Smooth muscle cell (in vitro differentiated cells): ENCODE measurements around the gene HDGFL2. TPM values are rescaled to one million over a fixed set of nuclear protein-coding genes. Genes with fewer than 3 reads are reported as not detected.

ENCODE experiments used
- DNase-seq: peaks from one replicate; lab custom pipeline; 2025; ENCODE audit not compliant: unreplicated experiment; lab: John Stamatoyannopoulos, UW
- H2AFZ ChIP-seq: fragments of 200-600 bp; sonication (generic); 2 replicates; pipeline ENCODE4 v1.6.0; 2016; ENCODE audit warnings: antibody characterized with exemption, low read depth, mild to moderate bottlenecking
- H3F3A ChIP-seq: fragments of 200-600 bp; sonication (generic); 2 replicates; pipeline ENCODE4 v1.6.0; 2017; ENCODE audit warnings: antibody characterized with exemption, low read depth
- H3K27ac ChIP-seq: fragments of 200-600 bp; sonication (generic); 2 replicates; pipeline ENCODE4 v1.5.1; 2016; ENCODE audit warnings: low read depth, mild to moderate bottlenecking
- H3K27me3 ChIP-seq: fragments of 200-600 bp; sonication (generic); 2 replicates; pipeline ENCODE4 v1.6.1; 2016; ENCODE audit warnings: low read depth, mild to moderate bottlenecking
- H3K36me3 ChIP-seq: fragments of 200-600 bp; sonication (generic); 2 replicates; pipeline ENCODE4 v1.5.1; 2016; ENCODE audit warnings: low read depth
- H3K4me1 ChIP-seq: fragments of 200-600 bp; sonication (generic); 2 replicates; pipeline ENCODE4 v1.5.1; 2016; ENCODE audit warnings: low read depth
- H3K4me2 ChIP-seq: fragments of 200-600 bp; sonication (generic); 2 replicates; pipeline ENCODE4 v1.6.0; 2016; ENCODE audit warnings: mild to moderate bottlenecking
- H3K4me3 ChIP-seq: fragments of 200-600 bp; sonication (generic); 2 replicates; pipeline ENCODE4 v1.5.1; 2016; ENCODE audit warnings: mild to moderate bottlenecking
- H3K79me2 ChIP-seq: fragments of 200-600 bp; sonication (generic); 2 replicates; pipeline ENCODE4 v1.6.0; 2016; ENCODE audit warnings: low read depth, mild to moderate bottlenecking
- H3K9ac ChIP-seq: fragments of 200-600 bp; sonication (generic); 2 replicates; pipeline ENCODE4 v1.6.0; 2016; ENCODE audit warnings: low read depth
- H3K9me3 ChIP-seq: fragments of 200-600 bp; sonication (generic); replicated peaks from 2 replicates; pipeline ENCODE4 v1.5.1; 2016; ENCODE audit warnings: low read depth
- H4K20me1 ChIP-seq: fragments of 200-600 bp; sonication (generic); 2 replicates; pipeline ENCODE4 v1.6.0; 2016; ENCODE audit warnings: low read depth
- WGBS: methylation state at CpG from one replicate; pipeline ENCODE4 v1.1.7; 2016; ENCODE audit warnings: low lambda C conversion rate; 5-methylcytosine and 5-hydroxymethylcytosine counted together
- polyA plus RNA-seq: library from polyadenylated mRNA; unstranded; fragments of >200 nt; fragmentation: Nextera tagmentation; extraction: Ambion mirVana; gene quantifications from 2 replicates; pipeline ENCODE4 v1.2.1, GENCODE V29; 2016
- total RNA-seq: library from RNA; depleted of rRNA; stranded (reverse); fragments of >200 nt; gene quantifications from 2 replicates; pipeline ENCODE4 v1.2.3, GENCODE V29; 2014
- TF ChIP-seq, protein P1 (sequence below): fragments of 200-600 bp; sonication (generic); IDR thresholded peaks from 2 replicates; pipeline ENCODE4 v1.5.1; 2017; ENCODE audit warnings: borderline replicate concordance, mild to moderate bottlenecking, antibody characterized with exemption; ENCODE audit not compliant: insufficient read depth, poor library complexity, severe bottlenecking

HDGFL2 gene
- total and polyA plus RNA-seq, 2 experiments from 2014 or later = 27.9 to 94.1 TPM

DNA sequence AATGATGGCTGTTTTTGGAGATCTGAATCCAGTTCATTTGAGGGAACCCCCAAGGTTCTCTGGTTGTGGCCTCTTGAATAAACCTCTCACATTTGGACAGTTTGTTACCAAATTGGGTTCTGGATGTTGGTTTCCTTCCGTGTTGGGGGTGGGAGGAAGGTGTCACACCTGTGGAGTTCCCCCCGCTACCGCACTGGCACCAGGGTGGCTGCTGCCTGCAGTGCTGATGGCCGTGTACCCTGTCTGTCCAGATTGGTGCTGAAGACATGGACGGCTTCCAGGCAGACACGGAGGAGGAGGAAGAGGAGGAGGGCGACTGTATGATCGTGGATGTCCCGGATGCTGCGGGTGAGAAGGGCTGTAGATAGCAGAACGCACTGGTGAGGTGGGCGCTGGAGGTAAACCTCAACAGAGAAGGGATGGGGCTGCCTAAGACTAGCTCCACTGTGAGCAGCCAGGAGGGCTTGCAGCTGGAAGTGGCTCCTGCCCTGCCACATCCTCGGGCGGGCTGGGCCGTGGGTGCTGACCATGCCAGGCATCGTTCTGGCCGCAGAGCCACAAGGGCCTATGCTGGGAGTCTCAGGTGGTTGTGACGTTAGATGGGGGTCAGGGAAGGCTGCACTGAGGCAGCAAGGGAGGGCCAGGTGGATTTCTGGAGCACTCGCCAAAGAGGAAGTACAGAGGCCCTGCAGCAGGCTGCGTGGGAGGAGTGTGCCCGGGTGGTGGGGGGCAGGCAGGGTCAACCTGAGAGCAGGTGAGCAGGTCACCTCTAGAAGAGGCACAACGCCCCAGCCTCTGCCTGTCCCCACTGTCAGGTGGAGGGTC lies 29.9 kb upstream of the HDGFL2 start:
- H3K4me3 ChIP-seq = no peak overlapping the region
- no peaks in the 10 kb centered on the region for H3K27me3 ChIP-seq
- DNase-seq = no peak
- no peak overlapping the region for H2AFZ ChIP-seq
- H3K27ac ChIP-seq = no peak overlapping the region
- no peaks in the 10 kb centered on the region for H3F3A ChIP-seq
- no peaks in the 10 kb centered on the region for H3K4me1 ChIP-seq
- TF ChIP-seq, protein P1, sequence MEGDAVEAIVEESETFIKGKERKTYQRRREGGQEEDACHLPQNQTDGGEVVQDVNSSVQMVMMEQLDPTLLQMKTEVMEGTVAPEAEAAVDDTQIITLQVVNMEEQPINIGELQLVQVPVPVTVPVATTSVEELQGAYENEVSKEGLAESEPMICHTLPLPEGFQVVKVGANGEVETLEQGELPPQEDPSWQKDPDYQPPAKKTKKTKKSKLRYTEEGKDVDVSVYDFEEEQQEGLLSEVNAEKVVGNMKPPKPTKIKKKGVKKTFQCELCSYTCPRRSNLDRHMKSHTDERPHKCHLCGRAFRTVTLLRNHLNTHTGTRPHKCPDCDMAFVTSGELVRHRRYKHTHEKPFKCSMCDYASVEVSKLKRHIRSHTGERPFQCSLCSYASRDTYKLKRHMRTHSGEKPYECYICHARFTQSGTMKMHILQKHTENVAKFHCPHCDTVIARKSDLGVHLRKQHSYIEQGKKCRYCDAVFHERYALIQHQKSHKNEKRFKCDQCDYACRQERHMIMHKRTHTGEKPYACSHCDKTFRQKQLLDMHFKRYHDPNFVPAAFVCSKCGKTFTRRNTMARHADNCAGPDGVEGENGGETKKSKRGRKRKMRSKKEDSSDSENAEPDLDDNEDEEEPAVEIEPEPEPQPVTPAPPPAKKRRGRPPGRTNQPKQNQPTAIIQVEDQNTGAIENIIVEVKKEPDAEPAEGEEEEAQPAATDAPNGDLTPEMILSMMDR = no peak
- H3K9ac ChIP-seq = no peak overlapping the region
- no peaks in the 10 kb centered on the region for H3K79me2 ChIP-seq
- no peaks in the 10 kb centered on the region for H3K36me3 ChIP-seq
- H3K9me3 ChIP-seq = no peaks in the 10 kb centered on the region
- 96% methylated on average over 22 of the region's 22 CpGs for WGBS
- H4K20me1 ChIP-seq = peaks cover 8% of the 10 kb centered on the region
- H3K4me2 ChIP-seq = no peak overlapping the region

DNA sequence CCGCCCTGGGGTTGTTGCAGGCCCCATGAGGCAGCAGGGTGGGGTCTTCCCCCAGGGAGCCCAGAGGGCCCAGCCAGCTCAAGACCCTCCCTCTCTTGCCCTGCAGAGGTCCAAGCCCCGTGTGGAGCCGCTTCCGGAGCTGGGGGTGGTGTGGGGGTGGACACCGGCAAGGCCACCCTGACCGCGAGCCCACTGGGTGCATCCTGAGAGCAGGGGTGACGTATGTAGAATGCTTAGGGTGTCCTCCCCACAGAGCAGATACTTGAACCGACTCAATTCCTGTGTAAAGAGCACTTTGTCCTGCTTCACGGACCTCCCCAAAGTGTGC lies 29.3 kb upstream of the HDGFL2 start:
- Histone ChIP-seq H3K4me2 (no peak overlapping the region), H3K4me1 (no peaks in the 10 kb centered on the region), H3K79me2 (no peaks in the 10 kb centered on the region), H3K36me3 (no peaks in the 10 kb centered on the region), H3K27ac (no peak overlapping the region), H3F3A (no peaks in the 10 kb centered on the region), H3K4me3 (no peak overlapping the region), H4K20me1 (peaks cover 8% of the 10 kb centered on the region), H3K9ac (no peak overlapping the region), H3K9me3 (no peaks in the 10 kb centered on the region), H3K27me3 (no peaks in the 10 kb centered on the region), H2AFZ (no peak overlapping the region)
- TF ChIP-seq, protein P1 = no peak
- WGBS = 94% methylated on average over 10 of the region's 10 CpGs
- no peak for DNase-seq

DNA sequence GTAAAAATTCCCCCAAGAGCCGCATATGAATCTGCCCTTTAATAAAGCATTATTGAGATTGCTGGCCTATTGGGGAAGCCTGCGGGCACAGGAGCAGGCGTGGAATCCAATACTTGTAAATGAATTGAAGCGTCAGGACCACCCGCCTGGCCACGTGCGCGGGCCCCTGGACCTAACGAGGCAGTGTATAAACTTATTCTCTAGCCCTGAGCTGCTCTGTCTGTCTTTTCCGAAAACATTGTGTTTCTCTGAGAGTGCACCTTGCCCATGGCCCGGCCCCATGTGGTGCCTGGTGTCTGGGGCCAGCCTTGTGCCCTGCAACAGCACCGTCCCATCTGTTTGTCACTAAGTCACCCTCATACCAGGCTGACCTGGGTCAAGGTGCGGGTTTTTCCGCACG lies 28.9 kb upstream of the HDGFL2 start:
- Histone ChIP-seq H3K4me3 (no peak overlapping the region), H3K79me2 (no peaks in the 10 kb centered on the region), H3K27ac (no peak overlapping the region), H3K9me3 (no peaks in the 10 kb centered on the region), H3F3A (no peaks in the 10 kb centered on the region), H3K9ac (no peak overlapping the region), H3K4me1 (no peaks in the 10 kb centered on the region), H3K27me3 (no peaks in the 10 kb centered on the region), H2AFZ (no peak overlapping the region), H3K4me2 (no peak overlapping the region), H3K36me3 (no peaks in the 10 kb centered on the region), H4K20me1 (peaks cover 8% of the 10 kb centered on the region)
- TF ChIP-seq, protein P1 = no peak
- 95% methylated on average over 15 of the region's 15 CpGs for WGBS
- DNase-seq = no peak
